ENCODE data around the gene TTBK1.

TTBK1 gene

DNA sequence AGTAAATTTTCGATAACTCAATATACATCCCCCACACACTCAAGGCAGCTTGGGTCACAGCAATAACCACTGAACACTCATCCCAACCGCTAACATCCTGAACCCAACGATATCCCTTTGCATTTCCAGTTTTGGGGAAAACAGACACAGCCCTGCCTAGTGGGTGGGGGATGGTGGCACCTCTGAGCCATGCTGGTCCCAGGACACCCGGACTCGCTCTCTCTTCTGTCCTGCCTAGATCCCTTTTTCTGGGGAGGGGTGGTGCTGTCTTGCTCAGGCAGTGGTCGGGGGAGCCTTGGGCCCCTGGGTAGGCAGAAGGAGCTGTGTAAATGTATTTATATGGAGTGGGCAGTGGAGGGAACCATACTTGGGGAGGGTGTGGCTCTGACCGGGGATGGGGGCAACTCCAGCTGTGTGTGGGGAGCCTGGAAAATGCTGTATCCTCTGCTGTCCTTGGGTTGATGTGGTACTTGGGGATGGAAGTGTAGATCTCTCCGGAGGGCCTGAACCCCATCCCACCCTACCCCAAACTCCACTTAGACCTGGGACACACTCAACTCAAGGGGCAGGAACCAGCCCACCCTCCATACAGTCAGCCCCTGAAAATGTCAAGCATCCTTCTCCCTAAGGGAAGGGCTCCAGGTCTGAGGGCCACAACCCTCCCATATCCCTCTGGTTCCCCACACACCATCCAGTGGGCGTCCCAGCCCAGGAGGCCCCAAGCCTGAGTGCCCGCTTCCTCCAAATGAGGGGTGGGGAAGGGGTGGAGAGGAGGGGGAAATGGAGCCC is 31.0 kb downstream of the TTBK1 start:
- DNase-seq = no peak

DNA sequence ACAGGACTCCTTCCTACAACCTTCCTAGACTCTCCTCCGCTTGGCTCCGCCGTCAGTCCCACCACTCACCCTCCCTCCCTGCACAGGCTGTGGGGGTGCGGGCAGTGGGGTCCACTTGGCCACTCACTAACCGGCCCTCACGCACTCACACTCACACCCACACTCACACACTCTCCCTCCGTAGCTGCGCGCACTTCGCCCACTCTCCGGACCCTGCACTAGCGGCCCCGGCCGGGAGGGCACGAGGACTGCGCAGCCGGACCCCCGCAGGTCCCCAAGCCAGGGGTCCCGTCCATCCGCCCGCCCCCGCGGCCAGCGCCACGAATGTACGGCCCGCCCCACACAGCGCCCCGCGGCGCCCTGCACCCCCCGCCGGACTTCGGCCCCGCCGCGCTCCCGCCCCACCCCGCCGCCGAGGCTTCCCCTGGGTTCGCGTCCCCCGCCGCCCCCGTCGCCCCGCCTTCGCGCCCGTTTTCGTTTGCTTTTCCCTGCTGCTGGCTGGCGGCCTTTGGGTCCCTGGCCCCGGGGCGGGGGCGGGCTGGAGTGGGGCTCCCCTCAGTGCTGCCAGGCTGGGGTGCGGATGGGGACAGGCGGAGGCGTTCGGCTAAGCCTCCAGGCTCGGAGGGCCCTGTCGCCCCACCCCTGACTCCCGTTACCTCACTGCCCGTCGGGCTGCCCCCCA is 31.8 kb downstream of the TTBK1 start:
- DNase-seq = peak in 1 of 2 donors; percentile 11

DNA sequence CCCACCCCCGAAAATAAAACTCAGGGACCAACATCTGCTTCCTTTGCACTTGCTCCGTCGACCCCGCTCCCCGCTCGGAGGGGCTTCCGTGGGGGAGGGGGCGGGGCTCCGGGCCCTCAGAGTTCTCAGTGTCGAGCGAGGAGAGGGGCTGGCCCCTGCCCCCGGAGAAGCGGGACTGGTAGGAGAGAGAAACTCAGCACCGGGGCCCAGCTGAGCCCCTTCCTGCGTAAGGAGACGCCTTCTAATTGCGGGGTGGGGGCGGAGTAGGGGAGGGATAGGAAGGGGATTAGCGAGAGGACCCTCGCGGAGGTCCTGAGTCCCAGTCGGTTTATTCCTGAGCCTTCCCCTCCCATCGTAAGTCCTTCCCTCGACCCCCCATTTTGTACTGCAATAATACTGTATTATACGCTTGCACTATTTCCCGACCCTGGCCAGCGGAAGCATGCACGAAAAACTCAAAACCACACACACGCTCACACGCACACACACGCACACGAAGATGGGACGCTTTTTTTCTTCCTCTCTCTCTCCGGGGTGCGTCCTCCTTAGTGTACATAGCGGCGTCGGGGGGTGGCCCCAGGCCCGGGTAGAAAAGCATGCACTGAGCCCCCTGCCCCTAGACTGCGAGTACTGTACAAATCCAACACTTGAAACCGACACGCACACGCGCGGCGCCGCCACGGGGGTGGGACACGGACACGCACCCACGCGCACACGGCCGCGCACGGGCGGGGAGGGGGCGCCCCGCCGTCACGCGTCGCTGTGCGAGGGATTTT is 32.7 kb downstream of the TTBK1 start:
- DNase-seq = peak in 1 of 2 donors; percentile 5

DNA sequence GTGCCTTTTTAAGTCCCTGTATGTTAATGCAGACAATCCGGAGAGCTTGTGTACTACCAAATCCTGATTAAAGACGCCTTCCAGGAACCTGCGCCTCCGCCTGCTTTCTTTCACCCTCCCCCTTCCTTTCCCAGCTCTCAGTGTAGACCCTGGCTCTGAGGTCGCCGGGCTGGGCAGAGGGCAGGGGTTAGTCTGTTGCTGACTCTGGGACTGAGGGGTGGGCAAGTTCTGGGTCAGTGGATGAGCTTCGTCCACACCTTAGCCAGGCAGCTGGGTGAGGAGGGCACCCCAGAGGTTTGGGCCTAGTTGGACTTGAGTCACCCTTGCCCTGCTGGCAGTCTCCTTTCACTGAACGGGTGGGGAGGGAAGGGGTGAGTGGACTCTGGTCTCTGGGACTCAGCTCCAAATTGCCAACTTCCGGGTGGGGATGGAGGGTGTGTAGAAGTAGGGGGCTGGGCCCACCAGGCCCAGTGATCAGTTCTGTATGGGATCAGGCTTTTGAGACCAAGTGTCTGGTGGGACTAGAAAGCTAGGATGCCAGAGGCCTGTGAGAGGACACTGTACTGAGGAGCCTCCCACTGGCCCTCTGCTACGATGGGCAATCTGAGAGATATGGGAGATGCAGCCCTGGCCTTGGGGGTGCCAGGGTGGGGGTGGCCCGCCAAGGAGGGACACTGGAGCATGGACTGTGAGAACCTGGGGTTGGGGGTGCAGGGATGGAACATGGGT is 33.5 kb downstream of the TTBK1 start:
- no peak for DNase-seq

DNA sequence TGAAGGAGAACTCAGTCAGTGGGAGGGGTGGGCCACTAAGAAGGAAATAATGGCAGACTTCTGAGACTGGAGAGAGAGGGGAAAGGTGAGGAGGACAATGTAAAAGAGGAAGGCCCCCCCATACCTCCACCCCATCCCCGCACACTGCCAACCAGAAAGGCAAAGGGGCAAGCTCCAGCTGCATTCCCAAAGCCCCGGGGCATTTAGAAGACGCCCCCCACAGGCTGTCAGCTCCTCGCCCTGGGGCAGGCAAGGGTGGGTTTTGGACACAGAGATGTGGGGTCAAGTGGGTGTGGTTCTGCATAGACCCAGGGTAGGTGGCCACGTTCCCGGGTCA is 34.0 kb downstream of the TTBK1 start:
- no peak for DNase-seq

DNA sequence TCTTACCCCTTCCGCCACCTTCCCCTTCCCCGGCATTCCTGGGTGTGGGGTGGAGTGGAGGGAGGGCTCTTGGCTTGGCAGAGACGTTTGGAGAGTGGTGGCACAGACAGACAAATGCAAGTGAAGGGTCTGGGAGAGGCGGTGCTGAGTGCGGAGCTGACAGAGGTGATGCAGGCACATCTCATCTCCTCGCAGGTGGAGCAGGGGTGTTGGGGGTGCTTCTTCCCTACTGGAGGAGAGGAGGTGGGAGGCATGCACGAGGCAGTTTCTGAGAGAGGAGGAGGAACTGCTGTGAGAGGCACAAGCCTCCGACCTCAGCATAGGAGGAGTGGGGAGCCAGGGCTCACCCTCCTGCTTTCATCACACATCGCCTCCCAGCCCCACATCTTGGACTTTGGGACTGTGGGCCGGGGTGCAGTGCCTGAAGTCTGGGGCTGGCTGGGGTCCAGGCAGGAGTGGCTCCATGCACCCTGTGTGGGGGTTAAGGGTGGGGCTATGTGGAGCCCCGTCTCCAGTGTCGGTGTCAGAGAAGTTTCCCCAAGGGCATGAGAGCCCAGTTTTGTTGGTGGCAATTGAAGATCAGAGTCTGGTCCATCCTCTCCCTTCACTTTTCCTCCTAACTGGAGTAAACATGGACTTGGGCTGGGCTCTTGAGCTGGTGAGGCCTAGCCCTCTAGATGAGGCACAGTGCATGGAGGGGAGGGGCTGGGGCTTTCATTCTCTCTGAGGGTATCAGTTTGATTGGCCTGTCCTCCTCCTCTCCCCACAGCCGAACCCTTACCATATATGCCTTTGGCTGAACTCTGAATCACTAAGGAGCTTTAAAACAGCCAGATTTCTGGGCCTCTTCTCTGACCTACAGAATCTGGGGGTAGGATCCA is 34.6 kb downstream of the TTBK1 start:
- DNase-seq = no peak

DNA sequence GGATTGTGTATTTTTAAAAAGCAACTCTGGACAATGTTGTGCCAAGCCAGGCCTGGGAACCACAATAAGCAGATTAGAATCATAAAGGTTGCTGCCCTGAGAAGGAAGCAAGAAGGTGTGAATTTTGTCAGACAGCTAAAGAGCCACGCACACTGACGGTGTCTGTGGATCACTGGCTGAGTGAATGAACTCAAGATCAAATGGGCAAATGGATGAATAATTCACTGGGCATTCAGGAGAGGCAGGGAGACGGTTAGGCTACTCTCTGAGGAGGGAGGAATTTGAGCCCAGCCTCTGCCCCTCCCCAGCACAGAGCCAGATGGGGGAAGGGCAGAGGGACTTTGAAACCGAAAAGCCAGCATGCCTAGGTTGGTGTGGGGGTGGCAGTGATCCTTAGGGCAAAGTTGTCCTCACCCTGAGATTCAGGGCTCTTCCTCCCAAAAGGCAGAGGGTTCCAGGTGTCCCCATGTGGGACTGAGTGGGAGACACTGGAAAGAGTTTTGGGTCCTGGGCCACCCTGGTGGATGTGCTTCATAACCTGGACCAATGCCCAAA is 35.3 kb downstream of the TTBK1 start:
- DNase-seq = no peak

DNA sequence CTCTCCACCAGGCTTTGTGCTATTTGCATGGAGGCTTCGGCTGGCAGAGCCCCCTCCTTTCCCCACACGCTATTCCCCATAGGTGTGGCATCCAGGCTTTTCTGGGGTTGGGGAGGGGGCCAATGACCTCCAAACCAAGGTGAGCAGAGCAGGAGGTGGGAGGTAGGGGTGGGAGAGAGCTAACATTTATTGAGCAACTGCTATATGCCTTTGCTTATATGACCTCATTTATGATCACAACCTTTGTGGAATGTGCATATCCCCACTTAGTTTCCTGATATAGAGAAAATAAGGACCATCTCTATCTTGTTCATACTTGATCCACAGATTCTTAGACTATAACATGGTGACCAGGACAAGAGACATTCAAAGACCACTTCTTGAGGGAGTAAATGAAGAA is 37.0 kb downstream of the TTBK1 start:
- no peak for DNase-seq

DNA sequence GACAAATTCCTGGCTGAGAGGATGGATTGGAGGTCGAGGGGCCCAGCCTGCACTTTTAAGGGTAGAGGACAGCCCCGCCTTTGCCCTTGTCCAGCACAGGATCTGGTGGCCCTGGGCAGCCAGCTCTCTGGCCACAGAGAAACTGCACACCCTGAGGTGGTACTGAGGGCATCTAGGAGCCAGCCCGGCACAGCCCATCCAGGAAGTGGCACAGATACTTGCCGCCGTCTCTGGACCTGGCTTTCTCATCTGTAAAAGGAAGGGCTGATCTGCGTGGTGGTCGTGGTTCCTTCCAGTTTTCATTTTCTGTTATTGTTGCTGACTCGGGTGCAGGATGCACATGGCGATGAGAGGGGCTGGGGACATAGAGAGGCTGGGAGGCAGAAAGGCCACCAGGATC is 38.8 kb downstream of the TTBK1 start:
- DNase-seq = no peak

DNA sequence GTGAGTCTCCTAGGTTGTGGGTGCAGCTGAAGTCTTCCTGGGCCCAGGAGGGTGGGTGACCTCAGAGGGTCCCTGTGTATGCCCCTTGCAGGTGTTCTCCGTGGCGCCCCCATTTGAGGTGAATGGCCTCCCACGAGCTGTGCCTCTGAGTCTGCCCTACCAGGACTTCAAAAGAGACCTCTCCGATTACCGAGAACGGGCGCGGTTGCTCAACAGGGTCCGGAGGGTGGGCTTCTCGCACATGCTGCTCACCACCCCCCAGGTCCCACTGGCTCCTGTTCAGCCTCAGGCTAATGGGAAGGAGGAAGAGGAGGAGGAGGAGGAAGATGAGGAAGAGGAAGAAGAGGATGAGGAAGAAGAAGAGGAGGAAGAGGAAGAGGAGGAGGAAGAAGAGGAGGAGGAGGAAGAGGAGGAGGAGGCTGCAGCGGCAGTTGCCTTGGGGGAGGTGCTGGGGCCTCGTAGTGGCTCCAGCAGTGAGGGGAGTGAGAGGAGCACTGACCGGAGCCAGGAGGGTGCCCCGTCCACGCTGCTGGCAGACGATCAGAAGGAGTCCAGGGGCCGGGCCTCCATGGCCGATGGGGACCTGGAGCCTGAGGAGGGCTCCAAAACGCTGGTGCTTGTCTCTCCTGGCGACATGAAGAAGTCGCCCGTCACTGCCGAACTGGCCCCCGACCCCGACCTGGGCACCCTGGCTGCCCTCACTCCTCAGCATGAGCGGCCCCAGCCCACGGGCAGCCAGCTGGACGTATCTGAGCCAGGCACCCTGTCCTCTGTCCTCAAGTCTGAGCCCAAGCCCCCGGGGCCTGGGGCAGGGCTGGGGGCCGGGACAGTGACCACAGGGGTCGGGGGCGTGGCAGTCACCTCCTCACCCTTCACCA is 39.6 kb downstream of the TTBK1 start:
- DNase-seq = no peak

DNA sequence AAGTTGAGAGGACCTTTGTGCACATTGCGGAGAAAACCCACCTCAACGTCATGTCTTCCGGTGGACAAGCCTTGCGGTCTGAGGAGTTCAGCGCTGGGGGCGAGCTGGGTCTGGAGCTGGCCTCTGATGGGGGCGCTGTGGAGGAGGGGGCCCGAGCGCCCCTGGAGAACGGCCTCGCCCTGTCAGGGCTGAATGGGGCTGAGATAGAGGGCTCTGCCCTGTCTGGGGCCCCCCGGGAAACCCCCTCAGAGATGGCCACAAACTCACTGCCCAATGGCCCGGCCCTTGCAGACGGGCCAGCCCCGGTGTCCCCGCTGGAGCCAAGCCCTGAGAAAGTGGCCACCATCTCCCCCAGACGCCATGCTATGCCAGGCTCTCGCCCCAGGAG is 40.2 kb downstream of the TTBK1 start:
- DNase-seq = no peak

DNA sequence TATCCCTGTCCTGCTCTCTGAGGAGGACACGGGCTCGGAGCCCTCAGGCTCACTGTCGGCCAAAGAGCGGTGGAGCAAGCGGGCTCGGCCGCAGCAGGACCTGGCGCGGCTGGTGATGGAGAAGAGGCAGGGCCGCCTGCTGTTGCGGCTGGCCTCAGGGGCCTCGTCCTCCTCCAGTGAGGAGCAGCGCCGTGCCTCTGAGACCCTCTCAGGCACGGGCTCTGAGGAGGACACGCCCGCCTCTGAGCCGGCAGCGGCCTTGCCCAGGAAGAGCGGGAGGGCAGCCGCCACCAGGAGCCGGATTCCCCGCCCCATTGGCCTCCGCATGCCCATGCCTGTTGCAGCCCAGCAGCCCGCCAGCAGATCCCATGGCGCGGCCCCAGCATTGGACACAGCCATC is 40.6 kb downstream of the TTBK1 start:
- DNase-seq = no peak

DNA sequence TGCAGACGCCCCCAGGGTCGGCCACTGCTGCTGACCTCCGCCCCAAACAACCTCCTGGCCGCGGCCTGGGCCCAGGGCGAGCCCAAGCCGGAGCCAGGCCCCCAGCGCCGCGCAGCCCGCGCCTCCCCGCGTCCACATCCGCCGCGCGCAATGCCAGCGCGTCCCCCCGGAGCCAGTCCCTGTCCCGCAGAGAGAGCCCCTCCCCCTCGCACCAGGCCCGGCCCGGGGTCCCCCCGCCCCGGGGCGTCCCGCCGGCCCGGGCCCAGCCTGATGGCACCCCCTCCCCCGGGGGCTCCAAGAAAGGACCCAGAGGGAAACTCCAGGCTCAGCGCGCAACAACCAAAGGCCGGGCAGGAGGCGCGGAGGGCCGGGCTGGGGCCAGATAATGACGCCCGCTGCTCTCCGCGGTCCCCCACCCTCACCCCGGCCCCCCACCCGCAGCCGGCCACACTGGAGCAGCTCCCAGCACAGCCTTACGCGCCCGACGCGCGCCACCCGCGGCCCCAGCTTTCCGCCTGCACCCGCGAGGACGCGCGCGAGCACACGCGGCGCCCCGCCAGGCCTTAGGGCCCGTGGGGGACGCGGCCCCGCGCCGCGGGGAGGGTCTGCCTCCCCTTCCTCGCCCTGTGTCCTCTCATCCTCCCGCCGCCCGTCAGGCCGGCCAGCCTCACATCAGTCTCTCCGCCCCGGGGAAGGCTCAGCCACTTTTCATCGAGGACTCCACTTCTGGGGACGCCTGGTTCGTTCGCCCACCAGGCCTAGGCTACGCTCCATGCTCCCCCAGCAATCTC is 41.9 kb downstream of the TTBK1 start:
- no peak for DNase-seq

DNA sequence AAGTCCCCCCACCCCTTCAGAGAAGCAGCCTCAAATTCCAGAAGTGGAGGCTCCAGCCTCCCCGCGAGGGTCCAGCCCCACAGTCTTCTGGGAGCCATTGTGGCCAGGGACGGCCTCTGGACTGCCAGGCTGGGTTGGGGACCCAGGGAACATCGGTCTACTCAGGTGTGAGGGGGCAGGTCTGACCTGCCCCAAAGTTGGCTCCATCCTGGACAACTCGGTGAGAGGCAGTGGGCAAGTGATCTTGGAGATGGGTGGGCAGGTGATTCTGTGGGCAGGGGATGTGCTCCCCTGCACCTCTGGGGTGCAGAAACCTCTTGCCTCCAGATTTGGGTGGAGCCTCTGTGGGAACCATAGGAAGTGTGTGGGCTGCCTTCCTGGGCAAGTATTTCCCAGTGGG is 42.6 kb downstream of the TTBK1 start:
- DNase-seq = no peak

DNA sequence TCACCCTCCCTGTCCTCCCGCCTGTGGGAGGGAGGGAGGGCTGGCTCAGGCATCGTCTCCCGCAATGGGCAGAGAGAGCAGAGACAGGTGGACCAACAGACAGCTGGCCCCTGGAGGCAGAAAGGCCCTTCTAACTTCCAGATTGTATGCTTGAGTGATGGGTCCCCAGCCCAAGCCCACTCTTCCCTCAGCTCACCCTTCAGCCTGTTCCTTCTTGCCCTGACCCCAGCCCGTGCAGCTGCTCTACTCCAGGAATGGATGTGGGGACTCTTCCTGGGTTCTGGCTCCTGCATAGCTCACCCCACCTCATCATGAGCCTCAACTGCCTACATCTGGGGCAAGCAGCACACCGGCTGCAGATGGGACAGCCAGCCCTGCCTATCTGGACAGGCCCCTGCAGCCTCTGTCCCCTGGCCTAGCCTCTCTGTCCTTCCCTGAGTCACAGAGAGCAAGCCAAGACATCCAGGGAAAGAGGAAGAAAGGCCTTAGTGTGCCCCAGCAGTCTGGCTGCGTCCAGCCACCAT is 43.2 kb downstream of the TTBK1 start:
- DNase-seq = peak in 1 of 2 donors; percentile 14

DNA sequence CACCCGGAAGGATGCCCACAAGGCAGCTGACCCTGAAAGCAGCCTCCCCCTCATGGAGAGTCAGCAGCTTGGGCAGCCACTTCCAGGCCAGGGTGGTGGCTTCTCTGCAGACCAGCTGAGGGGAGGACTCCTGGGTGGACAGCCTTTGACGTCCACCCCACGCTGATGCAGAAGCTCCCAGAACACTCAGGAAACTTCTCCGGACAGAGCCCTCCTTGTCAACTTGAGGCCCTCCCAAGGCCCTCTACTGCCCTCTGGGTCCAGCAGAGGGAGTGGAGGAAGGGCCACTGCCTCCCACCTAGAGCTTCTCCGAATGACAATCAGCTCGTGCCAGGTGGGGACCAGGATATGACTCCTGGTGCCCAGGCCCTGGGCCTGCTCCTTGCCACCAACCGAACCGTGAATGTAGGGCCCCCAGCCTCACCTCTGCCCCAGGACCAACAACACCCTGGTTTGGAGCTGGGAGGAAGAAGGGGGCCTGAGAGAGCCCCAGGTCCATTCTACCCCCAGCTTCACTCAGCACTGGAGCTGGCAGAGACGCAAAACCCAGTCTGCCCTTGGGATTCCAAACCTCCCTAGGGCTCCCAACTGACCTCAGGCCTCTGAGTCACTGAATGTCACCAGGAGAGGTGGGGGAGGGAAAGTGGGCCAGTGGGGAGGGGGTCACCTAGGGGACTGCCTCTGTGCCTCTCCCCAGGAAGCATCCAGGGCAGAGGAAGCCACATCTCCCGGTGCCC is 43.9 kb downstream of the TTBK1 start:
- no peak for DNase-seq

DNA sequence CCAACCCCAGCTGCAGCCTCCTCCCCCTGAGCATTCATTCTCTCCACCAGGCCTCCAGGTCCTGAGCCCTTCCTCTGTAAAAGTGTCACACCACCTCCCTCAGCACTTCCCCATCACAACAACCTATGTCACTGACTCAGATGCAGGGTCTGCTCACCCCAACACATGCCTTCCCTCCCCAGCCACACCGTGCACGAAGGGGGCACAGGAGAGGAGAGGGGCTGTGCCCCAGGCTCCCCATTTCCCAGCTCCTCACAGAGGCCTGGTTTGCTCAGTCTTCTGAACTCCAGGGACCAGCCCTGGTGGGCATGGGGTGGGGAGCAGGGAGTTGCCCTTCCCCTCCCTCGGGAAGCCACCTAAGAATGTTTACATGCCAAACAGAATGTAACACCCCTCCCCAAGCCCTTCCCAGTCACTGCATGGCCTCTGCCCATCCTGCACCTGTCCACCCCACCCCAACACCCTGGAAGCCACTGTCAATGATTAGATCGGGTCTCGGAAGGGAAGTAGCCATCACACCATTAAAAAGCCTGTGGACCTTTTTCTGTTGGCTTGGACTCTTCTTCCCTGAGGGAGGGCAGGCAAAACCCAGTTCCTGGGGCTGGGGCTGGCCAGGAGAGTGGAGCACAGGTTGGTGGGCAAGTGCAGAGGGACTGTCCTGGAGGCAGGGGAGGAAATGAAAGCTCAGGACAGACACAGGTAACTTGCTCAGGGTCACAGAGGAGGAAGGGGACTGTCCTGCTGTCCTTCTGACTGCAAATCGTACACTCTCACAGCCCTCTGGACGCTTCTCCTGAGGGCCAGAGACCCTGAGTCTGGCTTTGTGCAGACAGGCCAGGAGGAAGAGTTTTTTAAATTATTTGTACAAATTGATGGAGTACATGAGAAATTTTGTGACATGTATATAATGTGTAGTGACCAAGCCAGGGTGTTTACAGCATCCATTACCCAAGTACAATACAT is 44.7 kb downstream of the TTBK1 start:
- no peak for DNase-seq
